ENCODE measurements around the gene PRPS1L1.

Gene PRPS1L1

DNA sequence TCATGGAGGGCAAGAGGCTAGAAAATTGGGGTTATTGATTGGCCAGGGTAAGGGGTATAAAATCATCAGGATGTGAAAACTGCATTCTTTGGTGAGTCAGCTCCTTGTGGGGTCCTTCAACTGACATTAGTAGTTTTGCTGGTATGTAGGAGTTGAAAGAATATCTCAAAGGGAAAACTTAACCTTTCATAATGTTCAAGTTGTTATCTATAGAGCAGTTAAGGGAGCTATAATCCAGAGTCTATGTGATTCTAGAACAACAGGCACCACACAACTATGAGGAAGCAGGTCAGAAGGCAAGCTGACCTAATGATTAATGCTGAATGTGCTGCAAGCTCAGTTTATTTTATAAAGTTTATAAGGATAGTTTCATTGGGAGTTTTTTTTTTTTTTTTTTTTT is 13.7 kb downstream of the PRPS1L1 start:
- DNase-seq: no peak

- DNase-seq: no peak
Observed at GRCh38 chr7:18004372-18004771, 23.3 kb downstream of the PRPS1L1 start.

- no peak for DNase-seq
Observed at GRCh38 chr7:18003286-18003994, 24.2 kb downstream of the PRPS1L1 start.

- DNase-seq: no peak
Observed at GRCh38 chr7:17998692-17999091, 29.0 kb downstream of the PRPS1L1 start.

GRCh38 chr7:17996442-17997223 is 31.0 kb downstream of the PRPS1L1 start:
- DNase-seq: no peak

- DNase-seq: no peak
Observed at GRCh38 chr7:17996040-17996439, 31.6 kb downstream of the PRPS1L1 start.

DNA sequence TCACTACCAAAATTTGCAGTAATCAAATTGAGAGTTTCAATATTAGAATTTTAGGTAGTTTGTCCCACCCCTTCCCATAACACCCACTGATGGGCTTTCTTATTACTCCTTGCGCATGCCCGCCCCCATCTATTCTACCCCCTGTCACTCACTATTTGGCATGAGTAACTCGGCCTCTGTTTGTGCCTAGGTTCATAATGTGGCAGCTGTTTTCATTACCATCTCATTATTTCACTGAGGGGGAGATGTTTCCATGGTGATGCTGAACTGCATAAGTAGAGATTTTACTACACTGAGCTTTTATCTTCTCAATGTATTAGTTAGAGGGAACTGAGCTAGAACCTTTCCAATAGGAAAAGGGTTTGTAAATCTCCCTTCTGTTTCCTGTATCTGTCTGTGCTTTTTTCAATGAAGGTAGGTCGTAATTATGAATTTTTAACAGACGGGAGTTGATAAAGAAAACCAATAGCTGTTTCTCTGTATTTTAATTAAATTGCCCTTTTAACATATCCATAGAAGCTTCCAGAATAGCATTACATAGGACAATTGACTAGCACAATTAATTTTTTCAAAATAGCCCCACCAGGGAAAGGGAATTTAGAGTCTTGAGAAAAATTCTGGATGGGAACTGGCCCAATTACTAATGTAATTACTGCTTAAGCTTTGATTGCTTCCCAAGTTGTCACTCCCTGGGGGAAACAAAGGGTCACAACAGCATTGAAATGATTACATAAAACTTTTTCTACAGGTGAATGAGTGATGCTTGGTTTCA is 33.4 kb downstream of the PRPS1L1 start:
- no peak for DNase-seq

DNA sequence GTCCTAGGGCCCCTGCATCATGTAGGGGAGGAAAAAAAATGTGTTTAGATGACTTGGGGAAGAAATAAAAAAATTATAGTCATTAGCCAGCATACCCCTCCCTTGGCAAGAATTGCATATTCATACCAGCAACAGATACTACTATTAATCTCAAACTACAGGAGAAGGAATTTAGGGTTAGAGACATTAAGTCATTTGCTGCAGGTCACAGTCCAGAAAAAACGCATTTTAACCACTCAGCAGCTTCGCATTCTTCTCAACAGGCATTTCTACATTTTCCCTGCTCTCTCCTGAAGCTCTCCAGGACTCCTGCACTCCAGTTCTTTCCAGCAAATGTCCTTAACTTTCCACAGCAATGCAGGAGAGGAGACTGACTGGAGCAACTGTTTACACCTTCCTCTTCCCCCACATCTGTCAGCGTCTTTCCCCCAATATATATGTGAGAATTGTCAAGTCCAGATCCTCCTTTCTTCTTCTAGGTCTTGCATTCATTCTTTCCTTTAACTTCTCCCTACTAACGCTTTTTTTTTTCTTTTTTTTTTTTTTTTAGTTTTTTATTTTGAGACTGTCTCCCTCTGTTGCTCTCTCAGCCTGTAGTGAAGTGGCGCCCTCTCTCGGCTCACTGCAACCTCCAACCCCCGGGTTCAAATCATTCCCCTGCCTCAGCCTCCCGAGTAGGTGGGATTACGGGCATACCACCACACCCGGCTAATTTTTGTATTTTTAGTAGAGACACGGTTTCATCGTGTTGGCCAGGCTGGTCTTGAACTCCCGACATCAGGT is 35.6 kb downstream of the PRPS1L1 start:
- DNase-seq: no peak

- no peak for DNase-seq
Observed at GRCh38 chr7:17990761-17991160, 36.9 kb downstream of the PRPS1L1 start.

DNA sequence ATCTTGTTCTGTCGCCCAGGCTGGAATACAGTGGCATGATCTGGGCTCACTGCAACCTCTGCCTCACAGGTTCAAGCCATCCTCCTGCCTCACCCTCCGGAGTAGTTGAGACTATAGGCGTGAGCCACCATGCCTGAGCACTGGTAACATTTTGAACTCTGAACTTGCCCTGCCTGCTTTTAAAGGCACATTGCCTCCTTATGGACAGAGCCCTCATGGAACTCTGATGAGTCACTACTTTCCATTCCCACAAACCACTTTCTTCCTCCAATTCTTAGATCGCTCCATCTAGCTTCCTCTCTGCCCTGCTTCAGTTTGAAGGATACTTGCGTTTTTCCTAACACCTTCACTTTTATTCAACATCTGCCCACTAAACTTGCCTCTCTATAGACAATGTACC is 38.1 kb downstream of the PRPS1L1 start:
- DNase-seq: no peak

DNA sequence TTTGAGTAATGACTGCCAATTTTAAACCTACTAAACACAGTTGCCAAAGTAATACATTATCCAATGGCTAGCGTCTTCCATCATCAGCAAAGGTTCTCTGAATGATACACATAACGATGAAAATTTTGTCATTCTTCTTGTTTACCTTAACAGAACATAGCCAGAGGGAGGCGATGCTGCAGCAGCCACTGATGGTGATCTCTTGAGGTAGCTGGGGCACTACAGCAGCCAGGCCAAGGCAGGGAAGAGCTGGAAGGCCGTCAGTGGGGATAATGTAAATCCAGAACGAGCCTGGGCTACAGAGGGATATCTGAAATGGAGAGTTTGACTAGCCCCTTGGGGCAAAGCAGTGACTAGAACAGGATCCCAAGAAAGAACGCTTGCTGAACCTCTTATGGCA is 38.8 kb downstream of the PRPS1L1 start:
- no peak for DNase-seq

DNA sequence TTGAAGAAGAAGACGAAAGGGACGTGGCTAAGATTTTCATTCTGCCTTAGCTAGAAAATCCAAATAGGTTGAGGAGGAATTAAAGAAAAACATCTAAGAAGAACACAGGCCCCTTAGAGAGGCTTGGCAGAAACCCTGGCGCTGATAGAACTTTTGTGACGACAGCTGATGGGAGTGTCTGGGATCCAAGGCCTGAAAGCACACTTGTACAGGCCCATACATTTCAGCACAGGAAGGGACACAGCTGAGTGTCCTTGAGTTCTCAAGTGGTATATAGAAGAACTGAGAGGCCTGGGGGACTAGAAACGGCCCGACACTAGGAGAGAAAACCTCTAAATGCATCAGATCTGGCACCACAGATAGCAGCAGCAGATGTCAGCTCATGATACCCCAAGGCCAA is 39.5 kb downstream of the PRPS1L1 start:
- no peak for DNase-seq

GRCh38 chr7:17986851-17987250 is 40.8 kb downstream of the PRPS1L1 start:
- no peak for DNase-seq

DNA sequence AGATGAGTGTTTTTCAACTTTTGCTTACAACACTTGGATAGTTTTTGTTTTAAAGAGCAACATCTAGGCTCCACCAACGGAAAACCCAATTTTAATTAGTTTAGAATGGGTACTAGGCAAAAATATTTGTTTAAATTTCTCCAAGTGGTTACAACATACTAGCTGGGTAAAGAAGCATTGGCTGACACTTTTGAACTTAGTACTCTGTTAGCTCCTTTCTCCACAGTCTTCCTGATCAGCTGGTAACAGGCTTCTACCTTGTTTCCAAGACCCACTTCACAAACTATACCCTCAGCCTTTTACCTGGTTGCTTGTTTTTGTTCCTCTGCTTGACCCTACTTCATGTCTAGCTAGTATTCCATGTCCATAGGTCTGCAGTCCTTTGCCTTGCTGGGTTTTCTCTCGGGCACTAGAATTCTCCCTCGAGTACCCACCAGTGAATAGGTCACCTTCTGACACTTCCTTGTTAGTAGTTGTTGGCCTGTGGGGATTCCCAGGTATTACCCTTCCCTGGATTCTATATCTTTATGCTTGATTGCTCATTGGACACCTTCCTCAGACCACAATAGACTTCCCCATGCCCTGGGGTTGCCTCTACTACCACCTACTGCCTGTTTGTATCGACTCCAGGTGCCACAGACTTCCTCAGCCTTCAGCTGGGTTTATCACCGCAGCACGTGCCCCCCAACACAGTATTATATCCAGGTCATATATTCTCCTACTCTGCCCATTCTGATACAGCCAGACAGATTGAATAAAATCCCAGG is 42.0 kb downstream of the PRPS1L1 start:
- no peak for DNase-seq

- no peak for DNase-seq
Observed at GRCh38 chr7:17984288-17984687, 43.4 kb downstream of the PRPS1L1 start.

DNA sequence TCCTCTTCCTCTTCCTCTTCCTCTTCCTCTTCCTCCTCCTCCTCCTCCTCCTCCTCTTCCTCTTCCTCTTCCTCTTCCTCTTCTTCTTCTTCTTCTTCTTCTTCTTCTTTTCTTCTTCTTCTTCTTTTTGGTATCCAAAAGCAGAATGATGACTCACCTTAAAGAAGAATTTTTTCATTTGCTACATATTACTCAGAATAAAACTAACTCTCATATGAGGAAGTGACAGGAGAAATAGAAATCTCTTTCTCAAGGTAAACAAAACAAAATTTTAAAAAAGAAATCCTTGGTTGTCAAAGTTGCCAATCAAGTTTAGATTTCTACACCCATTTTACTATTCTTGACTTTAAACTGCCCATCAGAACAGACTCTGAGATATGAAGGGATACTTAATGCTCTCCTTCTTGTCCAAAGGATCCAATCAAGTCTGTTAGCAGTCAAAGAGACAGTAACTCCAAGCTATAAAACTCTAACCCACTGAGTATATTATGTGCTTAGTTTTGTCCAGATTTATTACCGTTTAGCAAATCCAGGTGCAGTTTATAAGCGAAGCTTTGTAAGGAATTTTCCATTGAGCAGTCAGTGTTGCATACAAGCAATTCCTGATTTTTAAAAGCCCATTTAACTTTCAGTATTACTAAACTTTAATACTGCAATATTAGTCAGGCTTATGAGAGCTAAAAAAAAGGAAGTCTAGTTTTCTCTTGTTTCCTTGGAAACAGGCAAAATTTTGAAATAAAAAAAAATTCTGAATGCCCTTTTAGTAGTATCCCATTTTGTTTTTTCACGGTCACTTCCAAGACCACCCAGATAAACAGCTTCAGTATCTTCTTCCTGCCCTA is 44.2 kb downstream of the PRPS1L1 start:
- no peak for DNase-seq

GRCh38 chr7:17976952-17977351 is 50.7 kb downstream of the PRPS1L1 start:
- DNase-seq: no peak
